Karpas-422 (cell line): Measurements from ENCODE around the gene LRRC4C. TPM values are rescaled to one million over a fixed set of nuclear protein-coding genes. Genes with fewer than 3 reads are reported as not detected.

ENCODE experiments used
- DNase-seq: peaks from one replicate; pipeline ENCODE4 v3.0.0-alpha.2; 2015
- H2AFZ ChIP-seq: fragments of 200-600 bp; sonication (generic); 2 replicates; pipeline ENCODE4 v1.6.1; 2014; ENCODE audit warnings: antibody characterized with exemption, low read length, mixed read lengths
- H3K27ac ChIP-seq: fragments of 200-600 bp; sonication (generic); 2 replicates; pipeline ENCODE4 v1.5.1; 2014; ENCODE audit warnings: mild to moderate bottlenecking, low read length, moderate library complexity
- H3K27me3 ChIP-seq: fragments of 200-600 bp; sonication (generic); 2 replicates; pipeline ENCODE4 v1.6.1; 2014; ENCODE audit warnings: low read length, mixed read lengths
- H3K36me3 ChIP-seq: fragments of 200-600 bp; sonication (generic); 2 replicates; pipeline ENCODE4 v1.6.1; 2014; ENCODE audit warnings: low read length, mixed read lengths; ENCODE audit not compliant: insufficient read depth
- H3K4me1 ChIP-seq: fragments of 200-600 bp; sonication (generic); 2 replicates; pipeline ENCODE4 v1.6.1; 2014; ENCODE audit warnings: mild to moderate bottlenecking, low read length, mixed read lengths
- H3K4me2 ChIP-seq: fragments of 200-600 bp; sonication (generic); 2 replicates; pipeline ENCODE4 v1.6.1; 2014; ENCODE audit warnings: low read length, low read depth, mild to moderate bottlenecking; ENCODE audit not compliant: poor library complexity, severe bottlenecking
- H3K4me3 ChIP-seq: fragments of 200-600 bp; sonication (generic); 2 replicates; pipeline ENCODE4 v1.5.1; 2014; ENCODE audit warnings: mild to moderate bottlenecking, antibody characterized with exemption, low read length, mixed read lengths
- H3K79me2 ChIP-seq: fragments of 200-600 bp; sonication (generic); 2 replicates; pipeline ENCODE4 v1.6.1; 2014; ENCODE audit warnings: mild to moderate bottlenecking, low read length, mixed read lengths
- H3K9ac ChIP-seq: fragments of 200-600 bp; sonication (generic); 2 replicates; pipeline ENCODE4 v1.6.0; 2014; ENCODE audit warnings: low read length
- H3K9me2 ChIP-seq: fragments of 200-600 bp; sonication (generic), shearing (Covaris generic); replicated peaks from 2 replicates; pipeline ENCODE4 v1.6.0; 2014; ENCODE audit warnings: mild to moderate bottlenecking, low read length, moderate library complexity; ENCODE audit not compliant: insufficient read depth
- H3K9me3 ChIP-seq: fragments of 300-700, 200-600 bp; sonication (generic); 2 replicates; pipeline ENCODE4 v1.6.1; 2014; ENCODE audit warnings: low read length, mixed read lengths
- H4K20me1 ChIP-seq: fragments of 200-600 bp; sonication (generic); 2 replicates; pipeline ENCODE4 v1.6.1; 2014; ENCODE audit warnings: mild to moderate bottlenecking, antibody characterized with exemption, low read length, low read depth; ENCODE audit not compliant: insufficient read depth
- total RNA-seq: library from RNA; depleted of rRNA; stranded (reverse); fragments of >200 nt; shearing (Covaris generic); gene quantifications from 2 replicates; pipeline ENCODE4 v1.2.3, GENCODE V29; 2014; ENCODE audit warnings: low replicate concordance

The LRRC4C gene
- total RNA-seq, 1 experiment from 2014 or later, result not detected

- no peaks in the 10 kb centered on the region for H3K27me3 ChIP-seq
- no peaks in the 10 kb centered on the region for H4K20me1 ChIP-seq
- no peak overlapping the region for H3K27ac ChIP-seq
- no peaks in the 10 kb centered on the region for H3K9me2 ChIP-seq
- H3K36me3 ChIP-seq, result no peaks in the 10 kb centered on the region
- H3K4me1 ChIP-seq, result no peaks in the 10 kb centered on the region
- H3K9me3 ChIP-seq, result peaks cover 26% of the 10 kb centered on the region
- no peak overlapping the region for H3K4me2 ChIP-seq
- no peak overlapping the region for H3K4me3 ChIP-seq
- H3K79me2 ChIP-seq, result no peaks in the 10 kb centered on the region
- DNase-seq, result no peak
- no peak overlapping the region for H3K9ac ChIP-seq
- H2AFZ ChIP-seq, result no peak overlapping the region
Observed at GRCh38 chr11:40315122-40315521, 1144.3 kb downstream of the LRRC4C start.

- Histone ChIP-seq H3K9ac (no peak overlapping the region), H3K4me3 (no peak overlapping the region), H3K27ac (no peak overlapping the region), H3K36me3 (no peaks in the 10 kb centered on the region), H3K9me2 (no peaks in the 10 kb centered on the region), H3K4me1 (no peaks in the 10 kb centered on the region), H4K20me1 (no peaks in the 10 kb centered on the region), H3K79me2 (no peaks in the 10 kb centered on the region), H2AFZ (no peak overlapping the region), H3K4me2 (no peak overlapping the region), H3K27me3 (no peaks in the 10 kb centered on the region), H3K9me3 (peaks cover 26% of the 10 kb centered on the region)
- no peak for DNase-seq
Observed at GRCh38 chr11:40314327-40314726, 1145.1 kb downstream of the LRRC4C start.

- Histone ChIP-seq H3K4me1 (no peaks in the 10 kb centered on the region), H3K9ac (no peak overlapping the region), H3K27ac (no peak overlapping the region), H3K27me3 (no peaks in the 10 kb centered on the region), H3K9me2 (no peaks in the 10 kb centered on the region), H3K4me2 (no peak overlapping the region), H2AFZ (no peak overlapping the region), H3K36me3 (no peaks in the 10 kb centered on the region), H3K79me2 (no peaks in the 10 kb centered on the region), H3K4me3 (no peak overlapping the region), H3K9me3 (no peaks in the 10 kb centered on the region; the same call in 1 of the 2 replicates), H4K20me1 (no peaks in the 10 kb centered on the region)
- peak; percentile 73 for DNase-seq
Observed at GRCh38 chr11:40306938-40307548, 1152.4 kb downstream of the LRRC4C start.

GRCh38 chr11:40302669-40303068 lies 1156.8 kb downstream of the LRRC4C start:
- no peak overlapping the region for H3K9ac ChIP-seq
- no peak overlapping the region for H3K4me3 ChIP-seq
- no peaks in the 10 kb centered on the region for H3K27me3 ChIP-seq
- no peak overlapping the region for H3K27ac ChIP-seq
- no peak overlapping the region for H3K4me2 ChIP-seq
- no peaks in the 10 kb centered on the region for H3K9me2 ChIP-seq
- no peaks in the 10 kb centered on the region for H3K79me2 ChIP-seq
- no peaks in the 10 kb centered on the region for H3K36me3 ChIP-seq
- peaks cover 3% of the 10 kb centered on the region for H3K9me3 ChIP-seq
- no peak for DNase-seq
- H2AFZ ChIP-seq, result no peak overlapping the region
- H3K4me1 ChIP-seq, result no peaks in the 10 kb centered on the region
- H4K20me1 ChIP-seq, result no peaks in the 10 kb centered on the region

- Histone ChIP-seq H3K9me2 (no peaks in the 10 kb centered on the region), H4K20me1 (no peaks in the 10 kb centered on the region), H3K4me2 (no peak overlapping the region), H3K27ac (no peak overlapping the region), H3K79me2 (no peaks in the 10 kb centered on the region), H3K27me3 (no peaks in the 10 kb centered on the region), H3K9ac (no peak overlapping the region), H2AFZ (no peak overlapping the region), H3K36me3 (no peaks in the 10 kb centered on the region), H3K4me1 (no peaks in the 10 kb centered on the region), H3K9me3 (peaks cover 8% of the 10 kb centered on the region), H3K4me3 (no peak overlapping the region)
- no peak for DNase-seq
Observed at GRCh38 chr11:40295466-40295865, 1164.0 kb downstream of the LRRC4C start.

GRCh38 chr11:40294741-40295140 lies 1164.7 kb downstream of the LRRC4C start:
- Histone ChIP-seq H3K27ac (no peak overlapping the region), H3K36me3 (no peaks in the 10 kb centered on the region), H3K4me1 (no peaks in the 10 kb centered on the region), H3K9me2 (no peaks in the 10 kb centered on the region), H3K4me3 (no peak overlapping the region), H3K9me3 (peaks cover 5% of the 10 kb centered on the region), H3K9ac (no peak overlapping the region), H3K27me3 (no peaks in the 10 kb centered on the region), H3K79me2 (no peaks in the 10 kb centered on the region), H2AFZ (no peak overlapping the region), H3K4me2 (no peak overlapping the region), H4K20me1 (no peaks in the 10 kb centered on the region)
- no peak for DNase-seq

- Histone ChIP-seq H2AFZ (no peak overlapping the region), H3K9me3 (peaks cover 5% of the 10 kb centered on the region), H3K9me2 (no peaks in the 10 kb centered on the region), H3K9ac (no peak overlapping the region), H3K27ac (no peak overlapping the region), H3K27me3 (no peaks in the 10 kb centered on the region), H3K4me3 (no peak overlapping the region), H3K4me1 (no peaks in the 10 kb centered on the region), H3K79me2 (no peaks in the 10 kb centered on the region), H3K36me3 (no peaks in the 10 kb centered on the region), H4K20me1 (no peaks in the 10 kb centered on the region), H3K4me2 (no peak overlapping the region)
- no peak for DNase-seq
Observed at GRCh38 chr11:40294349-40294735, 1165.1 kb downstream of the LRRC4C start.

GRCh38 chr11:40293655-40294348 lies 1165.7 kb downstream of the LRRC4C start:
- Histone ChIP-seq H3K9me3 (peaks cover 5% of the 10 kb centered on the region), H3K27me3 (no peaks in the 10 kb centered on the region), H4K20me1 (no peaks in the 10 kb centered on the region), H3K4me3 (no peak overlapping the region), H3K79me2 (no peaks in the 10 kb centered on the region), H3K4me1 (no peaks in the 10 kb centered on the region), H3K27ac (no peak overlapping the region), H3K9ac (no peak overlapping the region), H2AFZ (no peak overlapping the region), H3K9me2 (no peaks in the 10 kb centered on the region), H3K36me3 (no peaks in the 10 kb centered on the region), H3K4me2 (no peak overlapping the region)
- peak; percentile 79 for DNase-seq
